Lung (tissue), 12 donors: Measurements from ENCODE around the gene IGFL3. TPM values are rescaled to one million over a fixed set of nuclear protein-coding genes. Genes with fewer than 3 reads are reported as not detected.

Source experiments
- ATAC-seq: fragments of 200-7000 bp; cut with Tn5 transposase; one replicate; pipeline ENCODE4 v1.9.1; 2020; ENCODE audit warnings: moderate number of reproducible peaks; ENCODE audit not compliant: insufficient read depth, low FRiP score
- DNase-seq, 3 donors: peaks; one replicate each; pipeline ENCODE4 v3.0.0-alpha.2; 2013 to 2017
- H3K27ac ChIP-seq, 2 donors: one replicate each; pipeline ENCODE4 v1.5.1; 2013; ENCODE audit warnings: mild to moderate bottlenecking in 2 of 2, moderate library complexity in 2 of 2, control low read depth in 1 of 2, inconsistent platforms in 1 of 2, low read depth in 1 of 2, low read length in 1 of 2
- H3K27me3 ChIP-seq, 3 donors: one replicate each; pipeline ENCODE4 v1.5.1; 2013; ENCODE audit warnings: low read length in 2 of 3; ENCODE audit not compliant: control insufficient read depth in 3 of 3, insufficient read depth in 3 of 3
- H3K36me3 ChIP-seq, 4 donors: one replicate each; pipeline ENCODE4 v1.5.1; 2013; ENCODE audit warnings: low read length in 4 of 4, mild to moderate bottlenecking in 1 of 4, moderate library complexity in 1 of 4; ENCODE audit not compliant: control insufficient read depth in 4 of 4, insufficient read depth in 4 of 4
- H3K4me1 ChIP-seq, 5 donors: one replicate each; pipeline ENCODE4 v1.5.1; 2013; ENCODE audit warnings: low read length in 5 of 5, mild to moderate bottlenecking in 2 of 5, moderate library complexity in 1 of 5; ENCODE audit not compliant: control insufficient read depth in 5 of 5, insufficient read depth in 5 of 5
- H3K4me3 ChIP-seq: one replicate; pipeline ENCODE4 v1.5.1; 2013; ENCODE audit warnings: mild to moderate bottlenecking, control low read depth, moderate library complexity
- H3K9ac ChIP-seq, 2 donors: one replicate each; pipeline ENCODE4 v1.5.1; 2013; ENCODE audit warnings: low read length in 2 of 2, control low read depth in 1 of 2; ENCODE audit not compliant: insufficient read depth in 1 of 2
- H3K9me3 ChIP-seq, 4 donors: one replicate each; pipeline ENCODE4 v1.5.1; 2013; ENCODE audit warnings: low read length in 3 of 4, mild to moderate bottlenecking in 1 of 4, moderate library complexity in 1 of 4; ENCODE audit not compliant: control insufficient read depth in 4 of 4, insufficient read depth in 3 of 4
- CTCF ChIP-seq: IDR thresholded peaks from 2 replicates; pipeline ENCODE4 v1.5.1; 2012; ENCODE audit warnings: mild to moderate bottlenecking; ENCODE audit errors: control extremely low read depth, extremely low read depth
- WGBS, 2 donors: extraction: QIAGEN DNeasy Blood & Tissue Kit; methylation state at CpG; one replicate each; pipeline ENCODE4 v1.1.7; 2013; 5-methylcytosine and 5-hydroxymethylcytosine counted together
- polyA plus RNA-seq, 2 donors: library from polyadenylated mRNA; stranded (reverse); fragments of 200-250 nt; gene quantifications; one replicate each; pipeline ENCODE4 v1.2.1, GENCODE V29; 2013
- total RNA-seq, 2 donors: library from RNA; depleted of rRNA in 1 of 2; stranded (reverse); fragments of >200 nt in 1 of 2; gene quantifications; one replicate each; pipeline ENCODE4 v1.2.1, GENCODE V29; 2014 to 2021
- donor health status: control.
- donor health status: control.
- donor health status: Bipolar disorder and iron deficiency.
- donor health status: healthy.
- donor health status: DM: yes; HTN: yes; CAD: no.

IGFL3 gene
- total and polyA plus RNA-seq, 4 donors = not detected

- H3K27ac ChIP-seq = no peak overlapping the region
- DNase-seq (no peak), ATAC-seq (no peak)
- no peak overlapping the region for H3K9ac ChIP-seq
- no peaks in the 10 kb centered on the region for H3K36me3 ChIP-seq
- H3K4me3 ChIP-seq = no peak overlapping the region
- 94% methylated on average over 5 of the region's 5 CpGs for WGBS, 2 donors
- peaks cover 0 to 2% (median 0%) of the 10 kb centered on the region in 3 donors for H3K27me3 ChIP-seq
- TF ChIP-seq CTCF = no peak
- no peaks in the 10 kb centered on the region for H3K4me1 ChIP-seq
- peaks cover 0 to 17% (median 9%) of the 10 kb centered on the region in 4 donors for H3K9me3 ChIP-seq
These were observed 34.0 kb downstream of the IGFL3 start for GRCh38 chr19:46090444-46090843.

GRCh38 chr19:46089432-46089831 lies 35.1 kb downstream of the IGFL3 start:
- Histone ChIP-seq H3K36me3 (no peaks in the 10 kb centered on the region), H3K4me1 (no peaks in the 10 kb centered on the region), H3K27me3 (peaks cover 0 to 2% (median 0%) of the 10 kb centered on the region in 3 donors), H3K4me3 (no peak overlapping the region), H3K9ac (no peak overlapping the region), H3K9me3 (peaks cover 0 to 17% (median 12%) of the 10 kb centered on the region in 4 donors), H3K27ac (no peak overlapping the region)
- ATAC-seq = no peak
- 91 to 95% methylated on average over 1 of the region's 1 CpG for WGBS, 2 donors
- DNase-seq = no peak
- no peak for TF ChIP-seq CTCF

GRCh38 chr19:46088101-46088500 lies 36.4 kb downstream of the IGFL3 start:
- Histone ChIP-seq H3K4me3 (no peak overlapping the region), H3K9ac (no peak overlapping the region), H3K9me3 (peaks cover 0 to 17% (median 12%) of the 10 kb centered on the region in 4 donors), H3K36me3 (no peaks in the 10 kb centered on the region), H3K27ac (no peak overlapping the region), H3K4me1 (no peaks in the 10 kb centered on the region), H3K27me3 (peaks cover 0 to 2% (median 0%) of the 10 kb centered on the region in 3 donors)
- DNase-seq (no peak), ATAC-seq (no peak)
- WGBS, 2 donors = 82 to 93% methylated on average over 2 of the region's 2 CpGs
- no peak for TF ChIP-seq CTCF

GRCh38 chr19:46085888-46086287 lies 38.6 kb downstream of the IGFL3 start:
- Histone ChIP-seq H3K4me1 (no peaks in the 10 kb centered on the region), H3K36me3 (no peaks in the 10 kb centered on the region), H3K27ac (no peak overlapping the region), H3K9ac (no peak overlapping the region), H3K4me3 (no peak overlapping the region), H3K27me3 (peaks cover 0 to 1% (median 0%) of the 10 kb centered on the region in 3 donors), H3K9me3 (peaks cover 0 to 17% (median 12%) of the 10 kb centered on the region in 4 donors)
- ATAC-seq (no peak), DNase-seq (no peak)
- TF ChIP-seq CTCF = no peak
- 46 to 66% methylated on average over 1 of the region's 1 CpG for WGBS, 2 donors
